Activated T-cell treated with anti-CD3 and anti-CD28 coated beads, Interleukin-2, amount 50 U/mL, for 24 hours (primary cell): ENCODE data around the gene THOC6.

ENCODE experiments used
- DNase-seq: peaks from one replicate; pipeline ENCODE4 v3.0.0-alpha.2; 2020
- H3K27ac Mint-ChIP-seq: 2 replicates; pipeline ENCODE4 v1.8.0; 2020; ENCODE audit warnings: mild to moderate bottlenecking, mixed read lengths
- H3K27me3 Mint-ChIP-seq: 2 replicates; pipeline ENCODE4 v1.8.0; 2020; ENCODE audit warnings: mixed read lengths
- H3K36me3 Mint-ChIP-seq: 2 replicates; pipeline ENCODE4 v1.8.0; 2020; ENCODE audit warnings: low read depth, mixed read lengths
- H3K4me1 Mint-ChIP-seq: 2 replicates; pipeline ENCODE4 v1.8.0; 2020; ENCODE audit warnings: low read depth, mixed read lengths
- H3K4me3 Mint-ChIP-seq: 2 replicates; pipeline ENCODE4 v1.8.0; 2020; ENCODE audit warnings: mild to moderate bottlenecking, moderate library complexity, mixed read lengths
- H3K9me3 Mint-ChIP-seq: 2 replicates; pipeline ENCODE4 v1.8.0; 2020; ENCODE audit warnings: mixed read lengths

Gene THOC6

GRCh38 chr16:2985893-2986355 lies 37.9 kb upstream of the THOC6 start:
- Mint-ChIP-seq H3K4me1 (peaks cover 20% of the 10 kb centered on the region), H3K27me3 (peaks cover 5% of the 10 kb centered on the region), H3K4me3 (no peak overlapping the region), H3K36me3 (no peaks in the 10 kb centered on the region), H3K9me3 (no peaks in the 10 kb centered on the region), H3K27ac (no peak overlapping the region)
- DNase-seq = no peak

- no peaks in the 10 kb centered on the region for H3K36me3 Mint-ChIP-seq
- H3K4me1 Mint-ChIP-seq = peaks cover 14% of the 10 kb centered on the region
- DNase-seq = no peak
- H3K9me3 Mint-ChIP-seq = no peaks in the 10 kb centered on the region
- no peak overlapping the region for H3K27ac Mint-ChIP-seq
- no peak overlapping the region for H3K4me3 Mint-ChIP-seq
- peaks cover 5% of the 10 kb centered on the region for H3K27me3 Mint-ChIP-seq
These were observed 37.1 kb upstream of the THOC6 start for GRCh38 chr16:2986623-2987188.

DNA sequence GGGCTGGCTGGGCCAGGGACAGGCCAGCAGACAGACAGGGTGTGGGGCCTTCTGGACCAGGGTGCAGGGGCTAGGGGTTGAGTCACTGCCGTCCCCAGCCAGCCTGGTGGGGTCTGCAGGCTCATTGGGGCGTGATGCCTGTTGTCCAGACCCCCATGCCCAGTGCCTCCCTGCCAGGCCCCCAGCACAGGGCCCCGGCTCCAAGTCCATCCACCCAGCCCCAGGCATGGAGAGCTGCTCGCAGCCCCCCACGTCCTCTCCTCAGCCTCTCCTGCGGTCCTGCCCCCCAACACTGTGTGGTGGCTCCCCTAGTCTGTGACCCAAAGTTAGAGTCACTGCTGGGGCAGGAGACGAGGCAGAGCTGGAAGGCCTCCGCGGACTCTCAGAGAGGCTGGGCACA lies 36.5 kb upstream of the THOC6 start:
- Mint-ChIP-seq H3K4me1 (peaks cover 11% of the 10 kb centered on the region), H3K9me3 (no peaks in the 10 kb centered on the region), H3K4me3 (no peak overlapping the region), H3K27me3 (peaks cover 5% of the 10 kb centered on the region), H3K27ac (no peak overlapping the region), H3K36me3 (no peaks in the 10 kb centered on the region)
- no peak for DNase-seq

GRCh38 chr16:2987833-2988232 lies 36.0 kb upstream of the THOC6 start:
- H3K27ac Mint-ChIP-seq = no peak overlapping the region
- no peaks in the 10 kb centered on the region for H3K9me3 Mint-ChIP-seq
- H3K4me1 Mint-ChIP-seq = peaks cover 11% of the 10 kb centered on the region
- DNase-seq = no peak
- H3K36me3 Mint-ChIP-seq = no peaks in the 10 kb centered on the region
- H3K4me3 Mint-ChIP-seq = no peak overlapping the region
- peaks cover 5% of the 10 kb centered on the region for H3K27me3 Mint-ChIP-seq

GRCh38 chr16:2988590-2989099 lies 35.2 kb upstream of the THOC6 start:
- H3K27ac Mint-ChIP-seq = no peak overlapping the region
- peaks cover 5% of the 10 kb centered on the region for H3K4me1 Mint-ChIP-seq
- H3K27me3 Mint-ChIP-seq = peaks cover 5% of the 10 kb centered on the region
- no peaks in the 10 kb centered on the region for H3K36me3 Mint-ChIP-seq
- no peak overlapping the region for H3K4me3 Mint-ChIP-seq
- no peak for DNase-seq
- no peaks in the 10 kb centered on the region for H3K9me3 Mint-ChIP-seq

DNA sequence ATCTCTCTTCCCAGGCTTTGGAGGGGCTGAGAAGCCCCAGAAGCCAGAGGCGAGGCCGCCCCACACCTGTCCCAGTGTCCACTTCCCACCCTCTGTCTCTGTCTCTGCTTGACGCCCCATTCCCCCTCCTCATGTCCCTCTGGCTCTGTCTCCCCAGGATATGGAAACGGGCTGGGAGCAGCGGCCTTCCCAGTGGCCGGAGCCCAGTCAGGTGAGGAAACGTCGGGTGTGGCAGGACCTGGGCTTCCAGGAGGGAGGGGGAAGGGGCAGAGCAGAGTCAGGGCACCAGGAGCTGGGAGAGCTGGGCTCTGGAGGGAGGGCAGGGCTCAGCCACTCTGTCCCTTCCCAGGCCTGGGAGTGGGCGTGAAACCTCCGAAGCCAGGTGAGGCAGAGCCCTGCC lies 32.9 kb upstream of the THOC6 start:
- Mint-ChIP-seq H3K27me3 (peaks cover 2% of the 10 kb centered on the region), H3K4me3 (no peak overlapping the region), H3K9me3 (no peaks in the 10 kb centered on the region), H3K36me3 (no peaks in the 10 kb centered on the region), H3K27ac (no peak overlapping the region), H3K4me1 (no peaks in the 10 kb centered on the region)
- DNase-seq = no peak

DNA sequence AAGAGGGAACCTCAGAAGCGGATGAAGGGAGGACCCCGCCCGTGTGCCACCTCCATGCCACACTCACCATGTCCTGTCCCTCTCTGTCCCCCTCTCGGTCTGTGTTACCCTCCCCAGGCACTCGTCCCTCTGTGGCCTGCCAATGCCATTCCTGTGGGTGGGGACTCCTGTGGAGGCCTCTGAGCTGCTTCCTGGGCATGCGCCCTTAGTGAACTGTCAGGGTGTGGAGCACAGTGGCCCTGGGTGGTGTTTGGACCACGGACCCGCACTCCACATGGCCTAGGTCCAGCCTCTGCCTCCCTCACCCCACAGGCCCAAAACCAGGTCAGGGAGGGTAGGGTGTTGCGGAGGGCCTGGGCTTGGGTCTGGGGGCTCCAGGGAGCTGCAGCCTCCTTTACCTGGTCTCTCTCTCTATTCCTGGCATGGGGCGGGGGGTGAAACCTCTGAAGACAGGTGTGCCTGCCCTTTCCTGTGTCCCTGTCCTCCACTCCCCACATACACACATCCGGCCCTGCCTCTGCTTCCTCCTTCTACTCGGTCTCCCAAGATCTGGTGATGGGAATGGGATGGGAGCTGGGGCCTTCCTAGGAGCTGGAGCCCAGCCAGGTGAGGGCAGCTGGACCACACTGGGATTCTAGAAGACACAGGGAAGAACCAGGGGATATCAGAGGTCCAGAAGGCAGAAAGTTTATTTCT lies 32.1 kb upstream of the THOC6 start:
- Mint-ChIP-seq H3K4me3 (no peak overlapping the region), H3K4me1 (no peaks in the 10 kb centered on the region), H3K27me3 (no peaks in the 10 kb centered on the region), H3K27ac (no peak overlapping the region), H3K36me3 (no peaks in the 10 kb centered on the region), H3K9me3 (no peaks in the 10 kb centered on the region)
- DNase-seq = no peak

DNA sequence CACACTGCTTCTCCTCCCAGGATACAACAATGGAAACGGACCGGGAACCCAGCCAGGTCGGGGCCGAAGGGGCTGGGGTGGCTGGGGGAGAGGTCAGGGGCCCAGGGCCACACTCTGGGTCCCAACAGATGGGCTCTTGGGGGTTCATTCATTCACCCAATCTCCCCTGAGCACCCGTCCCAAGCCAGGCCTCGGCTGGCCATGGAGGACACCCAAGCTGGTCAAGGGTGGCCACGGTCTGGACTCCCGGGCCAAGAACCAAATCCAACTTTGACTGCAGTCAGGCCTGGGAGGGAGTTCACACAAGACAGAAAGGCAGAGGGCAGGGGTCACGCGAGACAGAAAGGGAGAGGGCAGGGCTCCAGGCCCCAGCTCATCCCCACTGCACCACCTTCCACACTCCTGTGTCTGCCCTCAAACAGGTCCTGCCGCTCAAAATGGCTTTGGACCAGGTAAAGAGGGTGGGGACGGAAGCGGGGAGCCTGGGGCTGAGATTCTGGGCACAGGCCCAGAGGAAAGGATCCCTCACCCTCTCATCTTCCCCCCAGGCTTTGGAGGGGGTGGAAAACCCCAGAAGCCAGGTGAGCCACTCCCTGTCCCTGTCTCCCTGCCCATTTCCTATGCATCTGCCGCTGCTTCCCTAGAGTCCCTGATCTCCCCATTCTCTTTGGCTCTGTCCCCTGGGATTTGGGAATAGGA lies 31.3 kb upstream of the THOC6 start:
- no peak overlapping the region for H3K4me3 Mint-ChIP-seq
- no peaks in the 10 kb centered on the region for H3K36me3 Mint-ChIP-seq
- no peaks in the 10 kb centered on the region for H3K9me3 Mint-ChIP-seq
- DNase-seq = no peak
- H3K4me1 Mint-ChIP-seq = no peaks in the 10 kb centered on the region
- H3K27ac Mint-ChIP-seq = no peak overlapping the region
- no peaks in the 10 kb centered on the region for H3K27me3 Mint-ChIP-seq

DNA sequence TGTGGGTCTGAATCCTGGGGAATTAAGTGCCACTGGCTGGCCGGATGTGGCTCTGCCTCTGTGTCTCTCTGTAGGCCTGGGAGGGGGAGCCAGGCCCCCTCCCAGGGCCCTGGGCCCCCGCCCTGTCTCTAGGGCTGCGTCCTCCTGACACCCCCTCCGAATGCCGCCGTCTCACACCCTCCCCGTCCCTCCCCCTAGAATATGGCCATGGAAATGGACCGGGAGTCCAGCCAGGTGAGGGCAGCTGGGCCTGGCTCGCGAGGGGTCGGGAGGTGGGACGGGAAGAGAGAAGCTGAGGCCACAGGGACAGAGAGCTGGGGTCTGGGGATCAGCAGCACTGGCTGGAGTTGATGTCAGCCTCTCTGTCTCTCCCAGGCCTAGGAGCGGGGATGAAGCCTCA lies 27.5 kb upstream of the THOC6 start:
- Mint-ChIP-seq H3K27ac (no peak overlapping the region), H3K27me3 (peaks cover 3% of the 10 kb centered on the region), H3K36me3 (no peaks in the 10 kb centered on the region), H3K4me1 (no peaks in the 10 kb centered on the region), H3K4me3 (no peak overlapping the region), H3K9me3 (no peaks in the 10 kb centered on the region)
- DNase-seq = no peak

GRCh38 chr16:2999929-3000328 lies 23.9 kb upstream of the THOC6 start:
- Mint-ChIP-seq H3K27me3 (peaks cover 6% of the 10 kb centered on the region), H3K4me3 (no peak overlapping the region), H3K27ac (no peak overlapping the region), H3K4me1 (peaks cover 2% of the 10 kb centered on the region), H3K36me3 (no peaks in the 10 kb centered on the region), H3K9me3 (no peaks in the 10 kb centered on the region)
- DNase-seq = no peak

DNA sequence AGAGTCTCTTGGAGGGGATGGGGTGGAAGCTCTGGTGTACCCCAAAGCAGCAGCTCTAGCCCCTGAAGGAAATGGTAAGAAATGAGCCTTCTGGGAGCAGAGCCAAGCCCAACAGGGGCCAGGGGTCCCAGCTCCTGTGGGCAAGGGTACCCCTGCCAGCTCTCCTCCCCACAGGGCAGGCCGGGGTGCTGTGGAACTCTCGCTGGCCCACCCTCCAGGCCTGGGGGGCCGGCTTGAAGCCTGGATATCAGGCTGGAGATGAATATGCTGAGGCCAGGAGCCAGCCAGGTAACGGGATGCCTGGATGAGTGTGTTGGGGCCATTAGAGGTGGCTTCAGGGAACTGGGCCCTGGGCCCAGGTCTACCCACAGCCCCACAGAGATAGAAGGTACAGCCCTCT lies 23.3 kb upstream of the THOC6 start:
- Mint-ChIP-seq H3K36me3 (no peaks in the 10 kb centered on the region), H3K4me1 (peaks cover 3% of the 10 kb centered on the region), H3K4me3 (no peak overlapping the region), H3K27me3 (peaks cover 8% of the 10 kb centered on the region), H3K9me3 (no peaks in the 10 kb centered on the region), H3K27ac (no peak overlapping the region)
- DNase-seq = no peak

- no peaks in the 10 kb centered on the region for H3K9me3 Mint-ChIP-seq
These were observed 22.5 kb upstream of the THOC6 start for GRCh38 chr16:3001316-3001715.

GRCh38 chr16:3003582-3004270 lies 20.1 kb upstream of the THOC6 start:
- Mint-ChIP-seq H3K36me3 (no peaks in the 10 kb centered on the region), H3K27me3 (peaks cover 13% of the 10 kb centered on the region), H3K4me1 (peaks cover 23% of the 10 kb centered on the region), H3K9me3 (no peaks in the 10 kb centered on the region), H3K4me3 (peak overlapping the region; percentile 44), H3K27ac (peak overlapping the region; percentile 52)
- DNase-seq = peak; percentile 95

More at GRCh38 chr16:3001316-3001715, 22.5 kb upstream of the THOC6 start:
- H3K36me3 Mint-ChIP-seq = no peaks in the 10 kb centered on the region
- no peak overlapping the region for H3K27ac Mint-ChIP-seq
- H3K4me1 Mint-ChIP-seq = peaks cover 3% of the 10 kb centered on the region
- peaks cover 8% of the 10 kb centered on the region for H3K27me3 Mint-ChIP-seq
- H3K4me3 Mint-ChIP-seq = no peak overlapping the region
- no peak for DNase-seq

- Mint-ChIP-seq H3K27me3 (peaks cover 10% of the 10 kb centered on the region), H3K36me3 (no peaks in the 10 kb centered on the region), H3K4me1 (peaks cover 26% of the 10 kb centered on the region), H3K4me3 (no peak overlapping the region), H3K9me3 (no peaks in the 10 kb centered on the region), H3K27ac (no peak overlapping the region)
- no peak for DNase-seq
These were observed 19.5 kb upstream of the THOC6 start for GRCh38 chr16:3004319-3004718.
